22Rv1 (cell line): Measurements from ENCODE around the gene BORCS8.

Experiments used
- H3K27ac ChIP-seq: fragments of 450-650 bp; 2 replicates; pipeline ENCODE4 v1.5.1; 2017
- ZFX ChIP-seq: fragments of 450-650 bp; IDR thresholded peaks from 2 replicates; pipeline ENCODE4 v1.6.1; 2017; ENCODE audit warnings: antibody characterized with exemption, borderline replicate concordance
- TF ChIP-seq, protein P1 (sequence below): fragments of 450-650 bp; IDR thresholded peaks from 2 replicates; pipeline ENCODE4 v1.5.1; 2017; ENCODE audit warnings: mild to moderate bottlenecking

The BORCS8 gene

DNA sequence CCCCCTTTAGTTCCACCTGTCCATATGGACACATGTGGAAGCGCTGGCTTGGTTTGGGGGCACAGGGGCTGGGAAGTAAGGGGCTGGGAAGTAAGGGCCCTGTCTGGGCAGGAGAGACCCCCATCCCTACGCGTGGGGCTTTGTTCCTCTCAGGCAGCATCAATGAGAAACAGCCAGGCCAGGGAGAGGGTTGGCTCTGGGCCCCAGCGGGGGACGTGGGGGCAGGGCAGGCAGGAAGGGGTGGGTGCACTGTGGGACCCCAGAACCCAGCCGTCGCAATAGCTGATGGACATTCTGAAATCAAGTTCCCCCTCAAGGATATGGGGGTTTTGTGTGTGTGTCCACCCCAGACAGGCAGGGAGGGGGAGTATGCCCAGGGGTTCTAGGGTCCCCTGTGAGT is 21.0 kb upstream of the BORCS8 start:
- no peak overlapping the region for H3K27ac ChIP-seq
- TF ChIP-seq ZFX = no peak

DNA sequence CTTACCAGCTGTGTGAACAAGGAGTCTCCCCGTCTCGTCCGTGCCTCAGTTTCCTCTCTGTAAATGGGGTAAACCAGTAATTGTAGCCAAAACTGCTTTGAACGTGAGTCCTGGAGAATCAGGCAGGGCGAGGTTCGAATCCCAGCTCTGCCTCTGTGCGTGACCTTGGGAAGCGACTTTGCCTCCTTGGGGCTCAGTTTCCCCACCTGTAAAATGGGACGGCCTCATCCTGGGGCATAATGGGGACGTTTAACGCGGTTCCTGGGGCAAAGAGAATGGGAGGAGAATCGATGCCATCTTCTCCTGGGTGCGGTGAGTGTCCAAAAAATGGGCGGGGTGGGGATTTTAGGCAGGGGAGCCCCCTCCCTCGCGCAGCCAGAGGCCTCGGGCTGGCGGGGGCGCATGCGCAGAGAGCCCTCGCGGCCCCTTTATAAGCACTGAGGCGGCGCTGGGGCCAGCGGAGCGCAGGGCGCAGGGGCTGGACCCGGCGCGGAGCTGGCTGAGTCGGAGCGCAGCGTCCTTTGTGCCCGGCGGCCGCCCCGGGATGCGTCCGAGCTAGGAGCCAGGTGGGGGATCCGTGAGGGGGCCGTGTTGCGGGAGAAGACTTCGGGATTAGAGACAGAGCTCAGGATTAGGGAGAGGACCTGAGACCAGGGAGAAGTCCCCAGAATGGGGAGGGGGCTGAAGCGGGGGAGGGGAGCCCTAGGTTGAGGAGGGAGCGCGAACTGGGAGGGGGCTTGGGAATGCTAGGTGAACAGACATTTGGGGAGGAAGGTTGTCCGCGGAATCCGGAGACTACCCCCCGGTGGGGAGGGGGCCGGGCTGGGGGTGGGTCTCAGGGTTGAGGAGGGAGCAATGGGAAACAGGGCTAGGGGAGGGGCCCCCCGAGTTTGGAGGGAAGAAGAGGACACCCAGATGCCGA is 19.8 kb upstream of the BORCS8 start, which contains the start of gene NCAN:
TSS of gene NCAN (plus strand) at position 460 of the 922 bp plus-strand sequence. CDS start 4,996 bp downstream, outside the sequence.
- TF ChIP-seq, protein P1, sequence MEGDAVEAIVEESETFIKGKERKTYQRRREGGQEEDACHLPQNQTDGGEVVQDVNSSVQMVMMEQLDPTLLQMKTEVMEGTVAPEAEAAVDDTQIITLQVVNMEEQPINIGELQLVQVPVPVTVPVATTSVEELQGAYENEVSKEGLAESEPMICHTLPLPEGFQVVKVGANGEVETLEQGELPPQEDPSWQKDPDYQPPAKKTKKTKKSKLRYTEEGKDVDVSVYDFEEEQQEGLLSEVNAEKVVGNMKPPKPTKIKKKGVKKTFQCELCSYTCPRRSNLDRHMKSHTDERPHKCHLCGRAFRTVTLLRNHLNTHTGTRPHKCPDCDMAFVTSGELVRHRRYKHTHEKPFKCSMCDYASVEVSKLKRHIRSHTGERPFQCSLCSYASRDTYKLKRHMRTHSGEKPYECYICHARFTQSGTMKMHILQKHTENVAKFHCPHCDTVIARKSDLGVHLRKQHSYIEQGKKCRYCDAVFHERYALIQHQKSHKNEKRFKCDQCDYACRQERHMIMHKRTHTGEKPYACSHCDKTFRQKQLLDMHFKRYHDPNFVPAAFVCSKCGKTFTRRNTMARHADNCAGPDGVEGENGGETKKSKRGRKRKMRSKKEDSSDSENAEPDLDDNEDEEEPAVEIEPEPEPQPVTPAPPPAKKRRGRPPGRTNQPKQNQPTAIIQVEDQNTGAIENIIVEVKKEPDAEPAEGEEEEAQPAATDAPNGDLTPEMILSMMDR = no peak
- no peak for TF ChIP-seq ZFX
- no peak within 1 kb of the TSS for H3K27ac ChIP-seq

DNA sequence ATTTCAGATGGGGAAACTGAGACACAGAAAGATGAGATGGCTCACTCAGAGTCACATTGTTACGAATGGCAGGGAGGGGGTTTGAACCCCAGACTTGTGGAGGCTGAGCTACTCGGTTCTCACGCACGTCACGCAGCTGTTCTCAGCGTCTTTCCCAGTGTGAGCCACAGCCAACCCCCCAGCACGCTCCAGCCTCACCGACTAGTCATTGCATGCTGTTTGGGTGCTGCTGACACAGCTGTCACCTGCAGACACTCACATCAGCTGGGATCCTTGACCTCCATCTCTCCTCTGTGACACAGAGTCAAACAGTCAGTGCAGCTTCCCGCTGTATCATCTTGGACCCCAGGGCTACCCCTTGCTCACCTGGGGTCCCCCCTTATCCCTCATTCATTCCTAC is 17.4 kb upstream of the BORCS8 start:
- TF ChIP-seq ZFX = no peak
- TF ChIP-seq, protein P1 = no peak
- no peak overlapping the region for H3K27ac ChIP-seq

DNA sequence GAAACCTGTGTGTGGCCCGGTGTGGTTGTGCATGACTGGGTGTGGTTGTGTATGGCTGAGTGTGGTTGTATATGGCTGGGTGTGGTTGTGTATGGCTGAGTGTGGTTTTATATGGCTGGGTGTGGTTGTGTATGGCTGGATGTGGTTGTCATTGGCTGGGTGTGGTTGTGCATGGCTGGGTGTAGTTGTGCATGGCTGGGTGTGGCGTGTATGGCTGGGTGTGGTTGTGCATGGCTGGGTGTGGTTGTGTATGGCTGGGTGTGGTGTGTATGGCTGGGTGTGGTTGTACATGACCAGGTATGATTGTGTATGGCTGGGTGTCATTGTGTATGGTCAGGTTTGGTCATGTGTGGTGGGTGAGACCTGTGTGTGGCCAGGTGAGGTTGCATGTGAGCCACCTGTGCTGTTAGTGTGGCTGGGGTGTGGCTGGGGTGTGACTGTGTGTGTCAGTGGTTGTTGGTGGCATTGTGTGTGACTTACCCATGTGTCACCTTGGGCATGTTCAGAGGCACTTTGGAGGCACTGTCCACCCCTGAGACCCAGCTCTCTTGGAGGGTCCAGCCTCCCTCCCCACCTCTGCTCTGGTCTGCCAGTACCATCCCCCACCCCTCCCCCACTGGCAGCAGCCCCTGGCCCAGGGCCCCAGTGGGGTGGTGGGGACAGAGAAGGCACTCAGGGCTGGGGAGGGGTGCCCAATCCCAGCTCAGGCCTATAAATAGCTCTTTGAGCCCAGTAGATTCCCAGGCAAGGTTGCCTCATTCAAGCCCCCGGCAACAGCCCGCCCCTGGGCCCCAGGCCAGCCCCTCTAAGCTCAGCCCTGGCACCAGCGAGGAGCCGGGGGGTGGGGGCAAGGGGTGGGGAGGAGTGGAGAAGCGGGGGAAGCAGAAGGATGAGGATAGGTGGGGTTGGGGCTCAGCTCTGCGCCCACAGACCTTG is 16.0 kb upstream of the BORCS8 start:
- H3K27ac ChIP-seq = no peak overlapping the region
- TF ChIP-seq ZFX = no peak
- TF ChIP-seq, protein P1 = no peak

DNA sequence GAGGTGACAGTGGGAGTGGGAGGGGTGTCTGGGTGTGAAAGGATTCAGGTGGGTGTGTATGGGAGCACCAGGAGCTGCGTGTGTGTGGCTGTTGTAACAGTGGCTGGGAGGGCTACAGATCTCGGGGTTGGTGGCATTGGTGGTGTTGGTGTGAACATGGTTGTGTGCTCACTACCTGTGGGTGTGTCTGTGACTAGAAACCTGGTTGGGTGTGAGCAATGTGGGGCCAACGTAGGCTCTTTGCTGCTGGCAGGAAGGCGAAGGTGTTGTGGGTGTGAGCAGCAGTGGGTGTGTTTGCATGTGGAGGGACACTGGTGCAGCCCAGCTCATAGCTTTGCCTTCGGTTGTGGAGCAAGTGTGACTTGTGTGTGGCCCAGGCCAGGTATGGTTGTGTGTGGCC is 15.0 kb upstream of the BORCS8 start:
- H3K27ac ChIP-seq = no peak overlapping the region
- TF ChIP-seq, protein P1 = no peak
- no peak for TF ChIP-seq ZFX

DNA sequence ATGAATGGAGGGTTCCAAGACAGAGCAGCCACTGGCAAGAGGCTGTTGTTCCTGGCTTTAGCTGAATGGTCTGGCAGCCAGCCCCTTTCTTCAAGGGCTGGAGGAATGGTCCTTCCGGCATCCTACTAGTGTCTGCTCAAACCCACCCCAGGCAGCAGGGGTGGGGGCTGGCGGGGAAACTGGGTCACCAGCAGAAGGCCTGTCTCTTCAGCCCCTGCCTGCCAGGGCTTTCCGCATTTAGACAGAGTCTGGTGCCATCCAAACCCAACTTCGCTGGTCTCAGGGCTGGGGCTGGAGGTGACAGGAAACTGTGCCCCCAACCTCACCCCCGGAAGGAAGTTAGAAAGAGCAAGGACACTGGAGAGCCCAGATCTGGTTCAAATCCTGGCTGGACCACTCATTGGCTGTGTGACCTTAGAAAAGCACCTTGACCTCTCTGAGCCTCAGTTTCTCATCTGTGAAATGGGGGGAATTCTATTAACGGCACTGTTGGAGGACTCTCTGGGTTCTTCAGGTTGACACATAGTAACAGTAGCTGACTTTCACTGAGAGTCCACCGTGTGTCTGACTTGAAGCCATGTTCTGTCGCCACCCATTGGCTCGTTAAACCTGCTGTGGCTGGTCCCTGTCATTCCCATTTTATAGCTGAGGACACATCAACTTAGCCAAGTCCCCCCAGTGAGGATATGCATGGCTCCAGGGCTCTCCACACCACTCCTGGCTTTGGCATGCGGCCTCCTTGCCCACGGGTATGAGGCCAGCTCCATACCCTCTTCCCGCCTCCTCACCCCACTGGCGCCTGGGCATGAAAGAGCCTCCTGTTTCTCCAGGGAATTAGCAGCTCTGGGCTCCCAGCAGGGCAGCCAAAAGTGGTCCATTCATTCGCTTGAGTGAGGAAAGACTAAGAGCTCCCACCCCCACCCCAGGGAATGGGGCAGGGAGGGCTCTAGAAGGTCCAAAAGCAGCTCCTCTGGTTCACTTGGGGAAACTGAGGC is 13.8 kb upstream of the BORCS8 start:
- no peak for TF ChIP-seq ZFX
- TF ChIP-seq, protein P1 = no peak
- no peak overlapping the region for H3K27ac ChIP-seq
